ENCODE data around the gene RTP5. TPM values are rescaled to one million over a fixed set of nuclear protein-coding genes. Genes with fewer than 3 reads are reported as not detected.
"Not testable (repeated sequence)": the region's sequence is repeated elsewhere in the genome, so short reads cannot be mapped to it uniquely, and the experiment has no call there.

Gene RTP5
- total RNA-seq, 1 donor from 2014 or later = not detected

DNA sequence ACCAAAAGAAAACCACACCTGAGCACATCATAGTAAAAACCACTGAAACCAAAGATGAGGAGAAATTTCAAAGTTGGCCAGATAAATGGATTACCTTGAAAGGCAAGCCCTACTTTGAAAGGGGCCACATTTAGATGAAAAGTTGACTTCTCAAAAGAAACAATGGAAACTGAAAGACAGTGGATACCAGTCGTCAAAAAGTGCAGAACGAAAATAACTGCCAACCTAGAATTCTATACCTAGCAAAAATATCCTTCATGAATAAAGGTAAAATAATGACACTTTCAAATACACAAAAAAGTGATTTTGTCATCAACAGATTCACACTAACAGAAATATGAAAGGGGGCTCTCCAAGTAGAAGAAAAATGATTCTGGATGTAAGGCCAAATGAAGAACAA lies 42.1 kb upstream of the RTP5 start:
- Histone ChIP-seq H3K79me2 (ENCODE audit: insufficient read depth, low read length) (no peaks in the 10 kb centered on the region), H3K9ac (ENCODE audit: low read length) (no peak overlapping the region), H4K20me1 (ENCODE audit: insufficient read depth, low read length) (no peaks in the 10 kb centered on the region), H3K4me1 (ENCODE audit: insufficient read depth, low read length) (no peaks in the 10 kb centered on the region), H3K27ac (ENCODE audit: low read depth, low read length) (no peak overlapping the region), H3K27me3 (ENCODE audit: insufficient read depth, low read length) (peaks cover 4% of the 10 kb centered on the region), H2AFZ (ENCODE audit: low read depth, low read length) (no peak overlapping the region), H3K36me3 (ENCODE audit: insufficient read depth, low read length) (no peaks in the 10 kb centered on the region), H3K4me3 (ENCODE audit: insufficient read depth, low read depth, low read length) (no peak overlapping the region), H3K9me3 (ENCODE audit: insufficient read depth, low read depth, low read length) (peaks cover 13% of the 10 kb centered on the region), H3K4me2 (ENCODE audit: low read length) (no peak overlapping the region)
- no peak overlapping the region for H3K27ac Mint-ChIP-seq (ENCODE audit: unreplicated experiment)
- DNase-seq (ENCODE audit: low read depth) (no peak), FAIRE-seq (no peak)
- H3K9me3 Mint-ChIP-seq (ENCODE audit: unreplicated experiment) = peaks cover 32% of the 10 kb centered on the region
- no peak overlapping the region for H3K4me3 Mint-ChIP-seq (ENCODE audit: unreplicated experiment)
- TF ChIP-seq, protein P1, sequence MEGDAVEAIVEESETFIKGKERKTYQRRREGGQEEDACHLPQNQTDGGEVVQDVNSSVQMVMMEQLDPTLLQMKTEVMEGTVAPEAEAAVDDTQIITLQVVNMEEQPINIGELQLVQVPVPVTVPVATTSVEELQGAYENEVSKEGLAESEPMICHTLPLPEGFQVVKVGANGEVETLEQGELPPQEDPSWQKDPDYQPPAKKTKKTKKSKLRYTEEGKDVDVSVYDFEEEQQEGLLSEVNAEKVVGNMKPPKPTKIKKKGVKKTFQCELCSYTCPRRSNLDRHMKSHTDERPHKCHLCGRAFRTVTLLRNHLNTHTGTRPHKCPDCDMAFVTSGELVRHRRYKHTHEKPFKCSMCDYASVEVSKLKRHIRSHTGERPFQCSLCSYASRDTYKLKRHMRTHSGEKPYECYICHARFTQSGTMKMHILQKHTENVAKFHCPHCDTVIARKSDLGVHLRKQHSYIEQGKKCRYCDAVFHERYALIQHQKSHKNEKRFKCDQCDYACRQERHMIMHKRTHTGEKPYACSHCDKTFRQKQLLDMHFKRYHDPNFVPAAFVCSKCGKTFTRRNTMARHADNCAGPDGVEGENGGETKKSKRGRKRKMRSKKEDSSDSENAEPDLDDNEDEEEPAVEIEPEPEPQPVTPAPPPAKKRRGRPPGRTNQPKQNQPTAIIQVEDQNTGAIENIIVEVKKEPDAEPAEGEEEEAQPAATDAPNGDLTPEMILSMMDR (IDR thresholded peaks at IDR 0.05; ENCODE audit: insufficient read depth, low read depth, low read length) = no peak
- TF ChIP-seq EZH2 (IDR thresholded peaks at IDR 0.05; ENCODE audit: insufficient read depth, low read length) = no peak
- peaks cover 27% of the 10 kb centered on the region for H3K27me3 Mint-ChIP-seq (ENCODE audit: low read depth, unreplicated experiment)
- peaks cover 1% of the 10 kb centered on the region for H3K36me3 Mint-ChIP-seq (ENCODE audit: low read depth, unreplicated experiment)
- no peaks in the 10 kb centered on the region for H3K4me1 Mint-ChIP-seq (ENCODE audit: low read depth, unreplicated experiment)

DNA sequence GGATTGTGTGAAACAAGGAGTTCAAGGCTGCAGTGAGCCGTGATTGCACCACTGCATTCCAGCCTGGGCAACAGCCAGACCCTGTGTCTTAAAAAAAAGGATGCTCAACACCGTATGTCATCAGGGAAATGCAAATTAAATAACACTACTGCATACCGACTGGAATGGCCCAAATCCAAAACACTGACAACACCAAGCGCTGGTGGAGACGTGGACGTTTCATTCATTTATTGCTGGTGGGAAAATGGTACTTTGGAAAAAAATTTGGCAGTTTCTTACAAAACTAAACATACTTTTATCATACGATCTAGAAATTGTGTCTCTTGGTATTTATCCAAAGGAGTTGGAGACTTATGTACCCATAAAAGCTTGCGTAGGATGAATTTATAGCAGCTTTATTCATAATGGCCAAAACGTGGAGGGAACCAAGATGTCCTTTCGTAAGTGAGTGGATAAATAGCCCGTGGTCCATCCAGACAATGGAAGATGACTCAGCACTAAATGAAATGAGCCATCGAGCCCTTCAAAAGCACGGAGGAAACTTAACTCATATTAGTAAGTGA lies 36.3 kb upstream of the RTP5 start:
- Mint-ChIP-seq H3K4me1 (ENCODE audit: low read depth, unreplicated experiment) (peaks cover 5% of the 10 kb centered on the region), H3K9me3 (ENCODE audit: unreplicated experiment) (peaks cover 11% of the 10 kb centered on the region), H3K27ac (ENCODE audit: unreplicated experiment) (no peak overlapping the region), H3K36me3 (ENCODE audit: low read depth, unreplicated experiment) (no peaks in the 10 kb centered on the region), H3K27me3 (ENCODE audit: low read depth, unreplicated experiment) (peaks cover 18% of the 10 kb centered on the region), H3K4me3 (ENCODE audit: unreplicated experiment) (no peak overlapping the region)
- Histone ChIP-seq H3K27me3 (ENCODE audit: insufficient read depth, low read length) (peaks cover 24% of the 10 kb centered on the region), H3K79me2 (ENCODE audit: insufficient read depth, low read length) (no peaks in the 10 kb centered on the region), H3K27ac (ENCODE audit: low read depth, low read length) (no peak overlapping the region), H2AFZ (ENCODE audit: low read depth, low read length) (no peak overlapping the region), H3K36me3 (ENCODE audit: insufficient read depth, low read length) (no peaks in the 10 kb centered on the region), H3K4me1 (ENCODE audit: insufficient read depth, low read length) (no peaks in the 10 kb centered on the region), H3K4me2 (ENCODE audit: low read length) (peak overlapping the region; percentile 53), H4K20me1 (ENCODE audit: insufficient read depth, low read length) (no peaks in the 10 kb centered on the region), H3K9ac (ENCODE audit: low read length) (no peak overlapping the region), H3K9me3 (ENCODE audit: insufficient read depth, low read depth, low read length) (no peaks in the 10 kb centered on the region), H3K4me3 (ENCODE audit: insufficient read depth, low read depth, low read length) (no peak overlapping the region)
- no peak for FAIRE-seq
- DNase-seq (ENCODE audit: low read depth) = peak; percentile 68
- TF ChIP-seq, protein P1 (IDR thresholded peaks at IDR 0.05; ENCODE audit: insufficient read depth, low read depth, low read length) = no peak
- no peak for TF ChIP-seq EZH2 (IDR thresholded peaks at IDR 0.05; ENCODE audit: insufficient read depth, low read length)

DNA sequence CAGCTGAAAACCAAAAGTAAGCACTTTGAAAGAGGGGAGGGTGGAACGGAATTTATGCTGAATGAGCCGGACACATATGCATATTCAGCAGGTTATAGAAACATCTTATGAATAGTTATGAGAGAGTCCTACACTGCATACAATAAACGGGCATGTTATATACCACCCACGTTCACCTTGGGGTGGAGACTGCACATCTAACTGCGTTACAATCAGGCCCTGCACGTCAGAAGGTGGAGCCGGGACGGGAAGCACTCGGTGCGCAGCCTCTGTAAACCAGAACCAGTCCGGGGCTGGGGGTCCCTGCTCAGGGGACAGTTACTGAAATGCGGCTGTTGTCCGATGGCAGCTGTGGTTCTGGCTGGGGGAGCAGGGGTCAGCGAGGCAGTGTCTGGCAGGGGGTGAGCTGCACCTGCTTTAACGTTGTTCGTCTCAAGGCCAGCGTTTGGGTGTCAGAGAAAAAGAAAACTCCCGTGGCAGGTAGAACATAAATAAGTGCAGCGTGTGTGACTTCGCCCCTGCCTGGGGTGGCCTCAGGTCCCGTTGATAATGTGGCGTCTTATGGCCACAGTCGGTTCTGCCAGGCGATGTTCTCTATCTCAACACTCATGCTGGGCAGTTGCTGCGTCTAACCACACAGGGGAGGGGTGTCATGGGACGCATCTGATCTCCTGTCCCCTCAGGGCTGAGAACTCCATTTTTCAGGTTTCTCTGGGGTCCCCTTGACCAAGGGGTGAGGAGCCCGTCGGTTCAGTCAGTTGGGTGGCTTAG lies 35.6 kb upstream of the RTP5 start:
- not testable (repeated sequence) for H3K9me3 ChIP-seq (ENCODE audit: insufficient read depth, low read depth, low read length); H2AFZ ChIP-seq (ENCODE audit: low read depth, low read length)
- FAIRE-seq = peak; percentile 60

More for the DNA sequence above, 35.6 kb upstream of the RTP5 start:
- H3K27me3 Mint-ChIP-seq (ENCODE audit: low read depth, unreplicated experiment) = peaks cover 24% of the 10 kb centered on the region
- H3K9me3 Mint-ChIP-seq (ENCODE audit: unreplicated experiment) = peaks cover 11% of the 10 kb centered on the region
- not testable (repeated sequence) for DNase-seq (ENCODE audit: low read depth); H3K27ac Mint-ChIP-seq (ENCODE audit: unreplicated experiment); H3K36me3 Mint-ChIP-seq (ENCODE audit: low read depth, unreplicated experiment); H3K4me1 Mint-ChIP-seq (ENCODE audit: low read depth, unreplicated experiment); H3K27ac ChIP-seq (ENCODE audit: low read depth, low read length); H3K4me1 ChIP-seq (ENCODE audit: insufficient read depth, low read length); H3K4me3 Mint-ChIP-seq (ENCODE audit: unreplicated experiment); H3K79me2 ChIP-seq (ENCODE audit: insufficient read depth, low read length); H4K20me1 ChIP-seq (ENCODE audit: insufficient read depth, low read length); H3K4me3 ChIP-seq (ENCODE audit: insufficient read depth, low read depth, low read length); H3K36me3 ChIP-seq (ENCODE audit: insufficient read depth, low read length); H3K9ac ChIP-seq (ENCODE audit: low read length)
- Histone ChIP-seq H3K27me3 (ENCODE audit: insufficient read depth, low read length) (peaks cover 29% of the 10 kb centered on the region), H3K4me2 (ENCODE audit: low read length) (peak overlapping the region; percentile 53)
